ENCODE data around the gene DCT.

- TF ChIP-seq, protein P1, sequence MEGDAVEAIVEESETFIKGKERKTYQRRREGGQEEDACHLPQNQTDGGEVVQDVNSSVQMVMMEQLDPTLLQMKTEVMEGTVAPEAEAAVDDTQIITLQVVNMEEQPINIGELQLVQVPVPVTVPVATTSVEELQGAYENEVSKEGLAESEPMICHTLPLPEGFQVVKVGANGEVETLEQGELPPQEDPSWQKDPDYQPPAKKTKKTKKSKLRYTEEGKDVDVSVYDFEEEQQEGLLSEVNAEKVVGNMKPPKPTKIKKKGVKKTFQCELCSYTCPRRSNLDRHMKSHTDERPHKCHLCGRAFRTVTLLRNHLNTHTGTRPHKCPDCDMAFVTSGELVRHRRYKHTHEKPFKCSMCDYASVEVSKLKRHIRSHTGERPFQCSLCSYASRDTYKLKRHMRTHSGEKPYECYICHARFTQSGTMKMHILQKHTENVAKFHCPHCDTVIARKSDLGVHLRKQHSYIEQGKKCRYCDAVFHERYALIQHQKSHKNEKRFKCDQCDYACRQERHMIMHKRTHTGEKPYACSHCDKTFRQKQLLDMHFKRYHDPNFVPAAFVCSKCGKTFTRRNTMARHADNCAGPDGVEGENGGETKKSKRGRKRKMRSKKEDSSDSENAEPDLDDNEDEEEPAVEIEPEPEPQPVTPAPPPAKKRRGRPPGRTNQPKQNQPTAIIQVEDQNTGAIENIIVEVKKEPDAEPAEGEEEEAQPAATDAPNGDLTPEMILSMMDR (conservative IDR thresholded peaks at IDR 0.05; ENCODE audit: low read depth, low read length), result no peak
- TF ChIP-seq POLR2A (IDR thresholded peaks at IDR 0.05; ENCODE audit: low read depth, low read length), result no peak
Measured at GRCh38 chr13:94470126-94470525, 9.4 kb downstream of the DCT start.

Measured in IMR-90 (cell line).